Fibroblast of lung (primary cell): ENCODE data around the gene DDT. TPM values are rescaled to one million over a fixed set of nuclear protein-coding genes. Genes with fewer than 3 reads are reported as not detected.
A peak's percentile ranks its signal among the peaks of the same experiment; 100 is the strongest.

Source experiments
- DNase-seq, 2 donors: peaks; one replicate each; pipeline versions ENCODE4 v3.0.0 to v3.0.0-alpha.2; 2010; ENCODE audit warnings: low read depth in 2 of 2
- H2AFZ ChIP-seq: 2 replicates; pipeline ENCODE4 v1.5.1; 2012; ENCODE audit warnings: low read length, control low read depth, inconsistent platforms
- H3K27ac ChIP-seq: 2 replicates; pipeline ENCODE4 v1.5.1; 2011; ENCODE audit warnings: low read length, control low read depth; ENCODE audit not compliant: insufficient read depth
- H3K27me3 ChIP-seq: 2 replicates; pipeline ENCODE4 v1.5.1; 2011; ENCODE audit warnings: mild to moderate bottlenecking, low read length; ENCODE audit not compliant: control insufficient read depth, insufficient read depth
- H3K36me3 ChIP-seq: 2 replicates; pipeline ENCODE4 v1.5.1; 2011; ENCODE audit warnings: low read length; ENCODE audit not compliant: control insufficient read depth, insufficient read depth
- H3K4me1 ChIP-seq: 2 replicates; pipeline ENCODE4 v1.5.1; 2011; ENCODE audit warnings: low read length; ENCODE audit not compliant: control insufficient read depth, insufficient read depth; ENCODE audit errors: extremely low read depth
- H3K4me2 ChIP-seq: 2 replicates; pipeline ENCODE4 v1.5.1; 2011; ENCODE audit warnings: low read length, control low read depth; ENCODE audit not compliant: insufficient read depth; ENCODE audit errors: extremely low read depth
- H3K4me3 ChIP-seq, 4 experiments: fragments of 200-600 bp in 1 of 4; sonication (generic) in 1 of 4; replicated peaks in 1 of 4; 2 replicates each; pipeline ENCODE4 v1.5.1; 2011 to 2016; ENCODE audit warnings: low read length in 4 of 4, low read depth in 3 of 4, mild to moderate bottlenecking in 3 of 4, control low read depth in 2 of 4, inconsistent platforms in 1 of 4, mixed read lengths in 1 of 4; ENCODE audit not compliant: insufficient read depth in 1 of 4; ENCODE audit errors: control extremely low read depth in 1 of 4
- H3K79me2 ChIP-seq: 2 replicates; pipeline ENCODE4 v1.5.1; 2012; ENCODE audit warnings: mild to moderate bottlenecking, low read length, inconsistent platforms; ENCODE audit not compliant: control insufficient read depth, insufficient read depth
- H3K9ac ChIP-seq: 2 replicates; pipeline ENCODE4 v1.5.1; 2011; ENCODE audit warnings: mild to moderate bottlenecking, low read length, control low read depth; ENCODE audit not compliant: insufficient read depth
- H3K9me3 ChIP-seq: 2 replicates; pipeline ENCODE4 v1.5.1; 2012; ENCODE audit warnings: low read depth, low read length; ENCODE audit not compliant: control insufficient read depth, insufficient read depth
- H4K20me1 ChIP-seq: 2 replicates; pipeline ENCODE4 v1.5.1; 2011; ENCODE audit warnings: low read length; ENCODE audit not compliant: control insufficient read depth, insufficient read depth; ENCODE audit errors: extremely low read depth
- EZH2 ChIP-seq: IDR thresholded peaks from 2 replicates; pipeline ENCODE4 v1.5.1; 2012; ENCODE audit warnings: low read length, control low read depth, mild to moderate bottlenecking; ENCODE audit errors: missing control alignments
- polyA plus RNA-seq, 2 donors: library from polyadenylated mRNA; depleted of rRNA in 1 of 2; stranded (reverse) in 1 of 2; unstranded in 1 of 2; fragments of >200 nt; gene quantifications; 2 replicates each; pipeline ENCODE4 v1.2.1, GENCODE V29; 2011 to 2012; ENCODE audit warnings: missing spikeins in 1 of 2
- total RNA-seq: library from RNA; depleted of rRNA; stranded (reverse); fragments of >200 nt; gene quantifications from 2 replicates; pipeline ENCODE4 v1.2.1, GENCODE V29; 2014
- TF ChIP-seq, protein P1 (sequence below), 2 donors: IDR thresholded peaks in 1 of 2; conservative IDR thresholded peaks in 1 of 2; 1 replicate in 1 of 2; 2 replicates in 1 of 2; pipeline ENCODE4 v1.5.1; 2011 to 2012; ENCODE audit warnings: low read length in 2 of 2, control low read depth in 1 of 2, inconsistent platforms in 1 of 2, low read depth in 1 of 2, mild to moderate bottlenecking in 1 of 2

Gene DDT
- total and polyA plus RNA-seq, 2 donors (not counting 1 experiment from before 2014, with no cell fraction given) = 79.5 to 111 TPM

GRCh38 chr22:24016156-24016555 is 41.9 kb upstream of the DDT start:
- Histone ChIP-seq H3K4me2 (no peak overlapping the region), H3K9me3 (no peaks in the 10 kb centered on the region), H3K36me3 (no peaks in the 10 kb centered on the region), H3K4me3 (no peak overlapping the region), H4K20me1 (no peaks in the 10 kb centered on the region), H3K27me3 (no peaks in the 10 kb centered on the region), H2AFZ (no peak overlapping the region), H3K79me2 (peaks cover 37% of the 10 kb centered on the region), H3K4me1 (no peaks in the 10 kb centered on the region), H3K27ac (no peak overlapping the region), H3K9ac (no peak overlapping the region)
- no peak for TF ChIP-seq EZH2
- TF ChIP-seq, protein P1, sequence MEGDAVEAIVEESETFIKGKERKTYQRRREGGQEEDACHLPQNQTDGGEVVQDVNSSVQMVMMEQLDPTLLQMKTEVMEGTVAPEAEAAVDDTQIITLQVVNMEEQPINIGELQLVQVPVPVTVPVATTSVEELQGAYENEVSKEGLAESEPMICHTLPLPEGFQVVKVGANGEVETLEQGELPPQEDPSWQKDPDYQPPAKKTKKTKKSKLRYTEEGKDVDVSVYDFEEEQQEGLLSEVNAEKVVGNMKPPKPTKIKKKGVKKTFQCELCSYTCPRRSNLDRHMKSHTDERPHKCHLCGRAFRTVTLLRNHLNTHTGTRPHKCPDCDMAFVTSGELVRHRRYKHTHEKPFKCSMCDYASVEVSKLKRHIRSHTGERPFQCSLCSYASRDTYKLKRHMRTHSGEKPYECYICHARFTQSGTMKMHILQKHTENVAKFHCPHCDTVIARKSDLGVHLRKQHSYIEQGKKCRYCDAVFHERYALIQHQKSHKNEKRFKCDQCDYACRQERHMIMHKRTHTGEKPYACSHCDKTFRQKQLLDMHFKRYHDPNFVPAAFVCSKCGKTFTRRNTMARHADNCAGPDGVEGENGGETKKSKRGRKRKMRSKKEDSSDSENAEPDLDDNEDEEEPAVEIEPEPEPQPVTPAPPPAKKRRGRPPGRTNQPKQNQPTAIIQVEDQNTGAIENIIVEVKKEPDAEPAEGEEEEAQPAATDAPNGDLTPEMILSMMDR (conservative IDR thresholded peaks at IDR 0.05 in 1 of 2, IDR thresholded peaks at IDR 0.05 in 1 of 2; ENCODE audit: low read depth in 1 of 2, low read length in 2 of 2) = no peak
- DNase-seq = no peak

GRCh38 chr22:24011735-24012068 is 37.5 kb upstream of the DDT start:
- peak overlapping the region; percentile 99 for H3K4me2 ChIP-seq
- H3K9ac ChIP-seq = peak overlapping the region; percentile 83
- no peak for TF ChIP-seq EZH2
- TF ChIP-seq, protein P1 (conservative IDR thresholded peaks at IDR 0.05 in 1 of 2, IDR thresholded peaks at IDR 0.05 in 1 of 2; ENCODE audit: low read depth in 1 of 2, low read length in 2 of 2) = no peak
- H2AFZ ChIP-seq = peak overlapping the region; percentile 77
- no peaks in the 10 kb centered on the region for H3K36me3 ChIP-seq
- DNase-seq = peak in 1 of 2 donors; percentile 25
- no peaks in the 10 kb centered on the region for H3K9me3 ChIP-seq
- peak overlapping the region; percentile 85 for H3K27ac ChIP-seq
- H3K27me3 ChIP-seq = no peaks in the 10 kb centered on the region
- H3K4me3 ChIP-seq = peak overlapping the region; percentile 91 to 99 (median 96)
- H3K4me1 ChIP-seq = no peaks in the 10 kb centered on the region
- no peaks in the 10 kb centered on the region for H4K20me1 ChIP-seq
- H3K79me2 ChIP-seq = peaks cover 31% of the 10 kb centered on the region

DNA sequence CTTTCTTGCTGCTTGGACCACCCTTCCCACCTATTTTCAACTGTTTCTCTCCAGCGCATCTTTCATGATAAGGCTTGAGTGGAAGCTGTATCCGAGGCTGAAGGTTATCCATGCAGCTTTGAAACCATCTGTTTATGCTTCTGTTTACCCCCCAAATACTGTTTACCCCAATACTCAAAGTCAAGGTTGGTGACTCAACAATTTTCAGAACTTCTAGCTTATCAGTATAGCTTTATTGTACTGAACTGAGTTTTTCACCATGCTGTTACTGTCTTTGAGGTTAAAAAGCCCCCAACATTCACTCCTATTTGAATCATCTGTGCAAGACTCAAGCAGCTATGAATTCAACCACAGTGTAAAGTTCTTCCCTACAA is 35.8 kb upstream of the DDT start:
- H3K4me3 ChIP-seq = no peak overlapping the region
- no peaks in the 10 kb centered on the region for H3K36me3 ChIP-seq
- no peak overlapping the region for H3K9ac ChIP-seq
- no peak for DNase-seq
- H3K9me3 ChIP-seq = no peaks in the 10 kb centered on the region
- H2AFZ ChIP-seq = no peak overlapping the region
- no peaks in the 10 kb centered on the region for H3K27me3 ChIP-seq
- no peaks in the 10 kb centered on the region for H3K4me1 ChIP-seq
- no peaks in the 10 kb centered on the region for H4K20me1 ChIP-seq
- no peak for TF ChIP-seq EZH2
- TF ChIP-seq, protein P1 (conservative IDR thresholded peaks at IDR 0.05 in 1 of 2, IDR thresholded peaks at IDR 0.05 in 1 of 2; ENCODE audit: low read depth in 1 of 2, low read length in 2 of 2) = no peak
- no peak overlapping the region for H3K27ac ChIP-seq
- no peak overlapping the region for H3K4me2 ChIP-seq
- H3K79me2 ChIP-seq = peaks cover 26% of the 10 kb centered on the region
